NCI-H748 (cell line): ENCODE data around the gene MTOR.
"Not testable (repeated sequence)": the region's sequence is repeated elsewhere in the genome, so short reads cannot be mapped to it uniquely, and the experiment has no call there.

ENCODE experiments used
- DNase-seq: peaks from one replicate; lab custom pipeline; 2025; ENCODE audit not compliant: unreplicated experiment; lab: John Stamatoyannopoulos, UW

MTOR gene

DNA sequence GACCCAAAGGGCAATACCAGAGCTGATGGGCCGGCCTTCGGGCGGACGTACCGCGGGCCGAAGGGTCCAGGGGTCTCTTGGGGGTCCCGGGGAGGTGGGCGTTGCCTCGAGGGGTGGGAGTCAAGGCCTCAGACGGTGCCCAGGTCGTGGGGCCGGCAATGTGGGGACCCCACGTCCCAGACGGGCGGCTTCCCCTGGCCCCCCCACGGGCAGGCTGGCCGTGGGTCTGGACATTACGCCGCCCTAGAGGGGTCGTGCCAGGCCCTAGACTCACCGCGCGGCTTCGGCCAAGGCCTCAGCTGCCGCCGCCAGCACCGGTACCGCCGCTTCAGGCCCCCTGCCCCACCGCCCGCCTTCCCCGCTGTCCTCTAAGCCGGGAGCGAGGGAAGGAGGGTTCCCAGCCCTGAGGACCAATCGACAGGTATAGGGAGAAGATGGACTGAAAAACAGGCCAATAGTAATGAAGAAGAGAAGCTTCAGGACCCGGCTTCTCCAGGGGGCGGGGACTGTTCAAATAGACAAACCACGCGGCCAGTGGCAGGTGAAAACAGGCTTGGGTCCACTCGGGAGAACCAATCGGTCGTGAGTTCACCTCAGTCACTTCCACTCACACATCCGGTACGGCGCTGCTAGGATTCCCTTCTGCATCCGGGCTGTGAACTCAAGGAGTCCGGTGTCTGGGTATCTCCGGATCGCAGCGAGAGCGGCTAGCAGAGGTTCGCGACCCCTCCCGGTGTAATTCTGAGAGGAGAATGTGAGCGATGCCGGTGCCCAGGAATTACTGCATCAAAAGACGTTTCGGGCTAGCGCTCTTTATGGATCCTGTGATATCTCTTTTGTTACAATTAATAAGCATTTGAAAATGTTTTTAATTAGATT is at the start of gene MTOR:
Gene MTOR (minus strand): TSS at position 381 of the 879 bp plus-strand sequence. CDS start 3,142 bp downstream, outside the sequence.
- DNase-seq = peak; percentile 99

DNA sequence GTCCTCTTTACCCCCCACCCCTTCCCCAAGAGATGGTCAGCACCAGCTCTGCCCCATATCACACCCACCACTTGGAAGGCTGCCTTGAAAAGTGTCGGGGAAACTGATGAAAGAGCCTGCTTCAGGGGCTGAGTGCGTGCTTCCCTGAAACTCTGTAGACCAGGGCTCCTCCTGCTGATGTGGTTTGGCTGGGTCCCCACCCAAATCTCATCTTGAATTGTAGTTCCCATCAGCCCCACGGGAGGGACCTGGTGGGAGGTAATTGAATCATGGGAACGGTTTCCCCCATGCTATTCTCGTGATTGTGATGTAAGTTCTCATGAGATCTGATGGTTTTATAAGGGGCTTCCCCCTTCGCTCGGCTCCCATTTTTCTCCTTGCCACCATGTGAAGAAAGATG is 47.0 kb upstream of the MTOR start:
- no peak for DNase-seq

DNA sequence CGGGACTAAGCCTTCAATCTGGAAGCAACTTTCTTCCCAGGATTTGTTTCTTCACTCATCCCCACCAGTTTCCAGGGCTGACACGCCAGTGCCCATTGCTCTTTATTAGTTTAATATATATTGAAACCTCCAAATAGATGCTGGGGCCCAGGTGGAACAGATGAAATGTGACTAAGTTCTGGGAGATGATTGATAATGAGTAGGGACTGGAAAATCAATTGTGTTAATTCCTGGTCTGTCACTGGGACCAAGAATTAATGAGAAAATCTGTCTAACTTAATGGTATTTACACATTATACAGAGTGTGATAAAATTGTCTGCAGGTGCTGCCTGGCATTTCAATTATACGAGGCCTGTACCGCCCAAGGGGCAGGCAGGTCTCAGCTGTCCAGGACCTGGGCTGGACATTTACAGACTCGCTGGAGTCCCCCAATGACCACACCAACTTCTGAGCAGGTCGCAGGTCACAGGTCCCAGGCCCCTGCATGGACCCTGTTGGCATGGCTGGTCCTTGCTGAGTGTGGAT is 46.4 kb upstream of the MTOR start:
- DNase-seq = no peak

DNA sequence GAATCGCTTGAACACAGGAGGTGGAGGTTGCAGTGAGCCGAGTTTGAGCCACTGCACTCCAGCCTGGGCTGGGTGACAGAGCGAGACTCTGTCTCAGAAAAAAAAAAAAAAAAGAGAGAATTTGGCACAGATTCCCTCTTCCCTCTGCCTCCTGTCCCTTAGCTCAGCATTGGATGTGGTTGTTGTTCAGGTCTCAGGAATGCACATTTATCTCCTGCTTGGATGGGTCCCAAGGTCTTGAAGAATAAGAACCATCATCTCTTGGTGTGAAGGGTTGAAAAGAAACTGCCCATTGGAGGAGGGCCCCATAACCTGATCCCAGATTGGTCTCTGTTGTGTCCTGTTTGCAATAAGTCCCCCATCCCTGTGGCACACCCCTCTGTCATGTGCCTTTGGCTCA is 45.5 kb upstream of the MTOR start:
- DNase-seq = no peak

DNA sequence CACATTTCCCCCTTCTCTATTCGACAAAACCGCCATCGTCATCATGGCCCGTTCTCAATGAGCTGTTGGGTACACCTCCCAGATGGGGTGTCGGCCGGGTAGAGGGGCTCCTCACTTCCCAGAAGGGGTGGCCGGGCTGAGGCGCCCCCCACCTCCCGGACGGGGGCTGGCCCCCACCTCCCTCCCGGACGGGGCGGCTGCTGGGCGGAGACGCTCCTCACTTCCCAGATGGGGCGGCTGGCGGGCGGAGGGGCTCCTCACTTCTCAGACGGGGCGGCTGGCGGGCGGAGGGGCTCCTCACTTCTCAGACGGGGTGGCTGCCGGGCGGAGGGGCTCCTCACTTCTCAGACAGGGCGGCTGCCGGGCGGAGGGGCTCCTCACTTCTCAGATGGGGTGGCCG is 43.2 kb upstream of the MTOR start:
- not testable (repeated sequence) for DNase-seq

DNA sequence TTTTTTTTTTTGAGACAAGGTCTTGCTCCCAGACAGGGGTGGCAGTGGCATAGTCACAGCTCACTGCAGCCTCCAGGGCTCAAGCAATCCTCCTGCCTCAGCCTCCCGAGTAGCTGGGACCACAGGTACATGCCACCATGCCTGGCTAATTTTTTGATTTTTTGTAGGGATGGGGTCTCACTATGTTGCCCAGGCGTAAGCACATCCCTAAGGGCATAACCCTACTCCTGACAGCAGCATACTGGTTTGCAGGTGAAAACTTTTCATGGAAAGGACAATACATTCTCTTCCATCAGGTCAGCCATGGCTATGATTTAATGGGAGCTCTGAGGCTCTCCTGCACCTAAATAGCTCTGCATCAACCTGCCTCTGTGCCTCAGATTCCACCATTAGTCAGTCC is 40.0 kb upstream of the MTOR start:
- DNase-seq = no peak

DNA sequence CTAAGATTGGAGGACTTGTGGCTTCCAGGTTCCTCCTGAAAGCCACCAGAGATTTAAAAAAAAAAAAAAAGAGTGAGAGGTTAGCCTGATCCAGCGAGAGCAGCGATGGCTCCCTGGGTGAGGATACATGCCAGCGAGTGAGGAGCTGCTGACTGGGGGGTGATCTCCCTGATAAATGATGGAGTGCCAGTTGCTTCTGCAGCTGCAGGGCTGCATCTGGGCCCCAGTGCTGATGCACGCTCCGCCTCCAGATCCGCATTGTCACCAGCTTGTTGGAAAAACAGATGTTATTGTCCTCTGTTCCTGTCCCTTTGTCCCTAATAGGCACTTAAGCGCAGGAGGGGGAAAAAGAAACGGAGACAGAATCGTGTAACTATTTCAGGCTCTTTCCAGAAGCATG is 39.2 kb upstream of the MTOR start:
- peak; percentile 39 for DNase-seq

- no peak for DNase-seq
Measured at GRCh38 chr1:11299225-11299574, 36.8 kb upstream of the MTOR start.

DNA sequence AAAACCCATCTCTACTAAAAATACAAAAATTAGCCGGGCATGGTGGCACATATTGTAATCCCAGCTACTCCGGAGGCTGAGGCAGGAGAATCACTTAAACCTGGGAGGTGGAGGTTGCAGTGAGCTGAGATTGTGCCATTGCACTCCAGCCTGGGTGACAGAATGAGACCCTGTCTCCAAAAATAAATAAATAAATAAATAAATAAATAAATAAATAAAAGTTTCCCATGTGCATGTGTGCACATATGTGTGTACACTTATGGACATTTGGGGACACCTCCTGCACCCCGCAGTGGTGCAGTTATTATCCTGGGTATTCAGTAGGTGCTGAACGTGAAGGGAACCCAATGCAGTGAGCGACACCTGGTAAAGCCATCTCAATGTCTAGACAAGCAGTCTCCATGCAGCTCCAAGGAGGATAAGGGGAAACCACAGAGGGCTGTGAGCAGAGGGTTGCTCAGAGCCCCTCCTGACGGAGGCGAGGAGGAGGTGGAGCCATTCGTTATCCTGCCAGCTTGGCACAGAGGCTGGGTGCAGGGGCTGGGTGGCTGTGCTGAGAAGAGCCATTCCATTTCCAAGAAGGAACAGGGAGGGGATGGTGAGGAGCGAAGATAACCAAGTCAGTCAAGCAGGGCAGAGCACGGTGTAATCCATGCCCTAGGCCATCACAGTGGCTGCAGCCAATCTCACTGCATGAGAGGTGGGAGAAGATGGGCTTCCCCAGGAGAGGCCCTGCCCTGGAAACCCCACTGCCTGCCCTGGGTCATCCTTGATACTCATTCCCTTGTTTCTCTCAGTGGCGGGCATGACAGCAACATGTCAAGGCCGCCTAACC is 36.3 kb upstream of the MTOR start:
- no peak for DNase-seq

GRCh38 chr1:11297774-11298173 is 35.4 kb upstream of the MTOR start:
- DNase-seq = not testable (repeated sequence)

GRCh38 chr1:11295905-11296304 is 33.6 kb upstream of the MTOR start:
- no peak for DNase-seq

GRCh38 chr1:11294951-11295350 is 32.6 kb upstream of the MTOR start:
- DNase-seq = no peak

DNA sequence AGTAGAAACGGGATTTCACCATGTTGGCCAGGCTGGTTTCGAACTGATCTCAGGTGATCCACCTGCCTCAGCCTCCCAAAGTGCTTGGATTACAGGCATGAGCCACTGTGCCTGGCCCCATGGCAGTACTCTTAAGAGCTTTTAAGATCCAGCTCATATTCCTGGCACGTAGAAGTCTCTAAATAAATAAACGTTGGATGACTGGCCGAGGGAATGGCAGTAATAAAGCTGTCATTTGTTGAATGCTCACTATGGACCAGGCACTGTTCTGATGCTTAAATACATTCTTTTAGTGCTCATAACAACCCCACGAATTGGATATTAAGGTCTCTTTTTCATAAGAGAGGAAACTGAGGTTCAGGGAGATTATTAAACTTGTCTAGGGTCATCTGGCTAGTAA is 31.5 kb upstream of the MTOR start:
- no peak for DNase-seq

DNA sequence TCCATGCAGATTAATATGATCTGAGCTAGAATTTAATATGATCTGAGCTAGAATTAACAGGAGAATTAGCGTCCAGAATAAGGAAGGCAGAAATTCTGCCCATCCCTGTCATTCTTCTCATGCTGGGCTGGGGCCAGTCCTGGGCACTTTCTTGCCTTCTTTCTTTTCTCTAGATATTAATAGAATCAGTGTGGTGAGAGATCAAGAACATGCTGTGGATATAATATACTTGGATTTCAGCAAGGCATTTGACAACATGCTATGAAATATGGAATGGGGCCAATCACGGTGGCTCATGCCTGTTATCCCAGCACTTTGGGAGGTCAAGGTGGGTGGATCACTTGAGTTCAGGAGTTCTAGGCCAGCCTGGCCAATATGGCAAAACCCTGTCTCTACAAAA is 28.7 kb upstream of the MTOR start:
- DNase-seq = no peak

DNA sequence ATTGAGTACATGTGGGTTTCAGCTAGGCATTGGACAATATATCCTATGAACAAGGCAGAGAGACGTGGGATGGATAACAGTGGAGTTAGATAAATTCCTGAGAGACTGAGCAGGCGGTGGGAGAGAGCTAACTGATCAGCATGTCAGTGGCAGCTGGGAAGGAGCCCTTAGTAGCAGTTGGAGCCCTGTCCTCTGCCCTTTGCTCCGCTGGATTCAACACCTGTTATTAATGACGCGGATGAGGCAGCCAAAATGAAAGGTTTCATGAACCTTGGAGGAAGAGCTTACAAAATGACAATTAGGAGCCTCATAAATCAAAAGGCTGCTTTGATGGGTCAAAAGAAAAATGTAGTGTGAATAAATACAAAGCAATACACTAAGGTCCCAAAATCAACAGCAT is 26.7 kb upstream of the MTOR start:
- DNase-seq = peak; percentile 2

- DNase-seq = no peak
Measured at GRCh38 chr1:11286735-11287410, 24.5 kb upstream of the MTOR start.

GRCh38 chr1:11285883-11286734 is 23.8 kb upstream of the MTOR start:
- no peak for DNase-seq

DNA sequence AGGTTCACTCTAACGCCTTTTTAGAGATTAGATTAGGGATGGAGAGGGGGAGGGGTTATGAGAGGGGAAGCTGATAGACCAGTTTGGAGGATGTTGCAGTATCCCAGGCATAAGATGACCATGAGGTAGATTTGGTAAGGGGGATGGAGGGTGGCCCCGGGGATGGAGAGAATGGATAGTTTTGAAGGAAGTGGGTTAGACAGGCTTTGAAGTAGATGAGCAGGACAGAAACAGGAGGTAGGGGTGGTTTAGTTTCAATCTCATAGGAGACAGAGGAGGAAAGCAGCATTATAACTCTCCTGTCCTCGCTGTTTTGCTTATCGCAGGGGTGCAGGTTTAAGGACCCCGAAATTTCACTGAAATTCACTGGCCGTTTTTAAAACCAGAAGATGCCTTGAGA is 22.4 kb upstream of the MTOR start:
- DNase-seq = no peak

GRCh38 chr1:11283151-11283550 is 20.8 kb upstream of the MTOR start:
- no peak for DNase-seq

DNA sequence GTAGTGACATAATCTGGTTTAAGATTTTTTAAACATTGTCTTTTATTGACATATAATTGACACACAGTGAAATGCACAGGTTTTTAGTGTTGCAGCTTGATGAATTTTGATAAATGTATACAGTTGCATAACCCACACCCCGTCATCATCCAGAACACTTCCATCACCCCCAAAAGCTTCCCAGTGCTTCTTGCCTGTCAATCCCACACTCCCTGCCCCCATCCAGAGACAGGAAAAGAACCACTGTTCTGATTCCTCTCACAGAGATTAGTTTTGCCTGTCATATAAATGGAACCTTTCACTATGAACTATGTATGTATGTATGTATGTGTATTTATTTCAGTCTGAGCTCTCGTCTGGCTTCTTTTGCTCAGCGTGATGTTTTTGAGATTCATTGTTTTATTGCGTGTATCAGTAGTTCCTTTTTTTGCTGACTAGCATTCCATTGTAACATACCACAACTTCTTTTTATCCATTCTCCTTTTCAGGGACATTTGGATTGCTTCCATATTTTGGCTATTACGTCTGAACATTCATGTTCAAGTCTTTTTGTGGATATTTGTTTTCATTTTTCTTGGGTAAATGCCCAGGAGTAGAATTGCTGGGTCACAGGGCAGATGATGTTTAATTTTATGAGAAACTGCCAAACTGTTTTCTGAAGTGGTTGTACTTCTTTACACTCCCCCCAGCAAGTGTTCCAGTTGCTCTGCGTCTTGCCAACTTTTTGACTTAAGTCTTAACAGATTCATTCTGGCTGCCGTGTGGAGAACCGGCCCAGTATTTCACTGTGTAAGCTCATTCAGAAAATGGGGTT is 19.4 kb upstream of the MTOR start:
- DNase-seq = no peak
